Measurements from ENCODE around the gene AGAP3.

Gene AGAP3

GRCh38 chr7:151091003-151091402, 4.7 kb downstream of the AGAP3 start:
- Mint-ChIP-seq H3K27me3 (no peaks in the 10 kb centered on the region), H3K36me3 (ENCODE audit: insufficient read depth) (peaks cover 8% of the 10 kb centered on the region), H3K27ac (no peak overlapping the region), H3K4me1 (ENCODE audit: low read depth in 2 of 2) (peaks cover 6 to 16% of the 10 kb centered on the region in 2 donors), H3K9me3 (no peaks in the 10 kb centered on the region), H3K4me3 (no peak overlapping the region)
- ATAC-seq (replicated peaks) (no peak), DNase-seq (no peak)

DNA sequence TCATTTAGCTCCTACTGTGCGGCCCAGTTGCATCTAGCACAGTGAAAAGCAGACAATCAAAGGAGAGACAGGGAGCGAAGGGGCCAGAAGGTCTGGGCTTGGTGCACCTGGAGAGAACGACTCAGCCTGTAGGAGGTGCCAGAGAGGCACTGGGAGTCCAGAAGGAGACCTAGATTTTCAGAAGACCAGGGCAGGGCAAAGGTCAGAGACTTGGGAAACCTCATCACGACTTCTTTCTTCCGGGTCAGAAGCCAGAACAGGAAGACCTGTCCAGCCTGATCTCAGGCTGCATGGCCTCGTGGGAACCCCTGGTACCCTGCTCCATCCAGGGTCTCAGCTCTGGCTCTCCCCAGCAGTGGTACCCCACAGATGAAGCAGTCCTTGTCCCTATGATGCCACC, 5.2 kb downstream of the AGAP3 start:
- Mint-ChIP-seq H3K4me3 (no peak overlapping the region), H3K27me3 (no peaks in the 10 kb centered on the region), H3K27ac (no peak overlapping the region), H3K36me3 (ENCODE audit: insufficient read depth) (peaks cover 8% of the 10 kb centered on the region), H3K9me3 (no peaks in the 10 kb centered on the region), H3K4me1 (ENCODE audit: low read depth in 2 of 2) (peaks cover 6 to 16% of the 10 kb centered on the region in 2 donors)
- DNase-seq: no peak
- ATAC-seq (replicated peaks): no peak

- Mint-ChIP-seq H3K27ac (no peak overlapping the region), H3K4me3 (no peak overlapping the region), H3K9me3 (no peaks in the 10 kb centered on the region), H3K27me3 (no peaks in the 10 kb centered on the region), H3K4me1 (ENCODE audit: low read depth in 2 of 2) (peaks cover 6 to 16% of the 10 kb centered on the region in 2 donors), H3K36me3 (ENCODE audit: insufficient read depth) (peaks cover 7% of the 10 kb centered on the region)
- ATAC-seq (replicated peaks): no peak
- DNase-seq: no peak
Observed at GRCh38 chr7:151091988-151092387, 5.7 kb downstream of the AGAP3 start.

GRCh38 chr7:151093748-151094147, 7.5 kb downstream of the AGAP3 start:
- H3K4me1 Mint-ChIP-seq (ENCODE audit: low read depth in 2 of 2): peaks cover 6 to 10% of the 10 kb centered on the region in 2 donors
- no peak for ATAC-seq (replicated peaks)
- no peaks in the 10 kb centered on the region for H3K9me3 Mint-ChIP-seq
- H3K36me3 Mint-ChIP-seq (ENCODE audit: insufficient read depth): peaks cover 3% of the 10 kb centered on the region
- no peak overlapping the region for H3K4me3 Mint-ChIP-seq
- H3K27ac Mint-ChIP-seq: no peak overlapping the region
- H3K27me3 Mint-ChIP-seq: no peaks in the 10 kb centered on the region
- no peak for DNase-seq

DNA sequence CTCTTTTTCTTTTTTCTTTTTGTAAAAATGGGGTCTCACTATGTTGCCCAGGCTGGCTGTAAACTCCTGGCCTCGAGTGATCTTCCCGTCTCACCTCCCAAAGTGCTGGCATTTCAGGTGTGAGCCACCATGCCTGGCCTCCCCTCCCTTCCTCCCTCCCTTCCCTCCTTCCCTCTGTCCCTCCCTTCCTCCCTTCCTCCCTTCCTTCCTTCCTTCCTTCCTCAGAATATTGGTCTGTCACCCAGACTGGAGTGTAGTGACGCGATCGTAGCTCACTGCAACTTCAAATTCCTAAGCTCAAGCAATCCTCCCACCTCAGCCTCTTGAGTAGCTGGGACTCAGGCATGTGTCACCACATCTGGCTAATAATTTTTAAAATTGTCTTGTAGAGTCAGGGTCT, 8.4 kb downstream of the AGAP3 start:
- no peak overlapping the region for H3K27ac Mint-ChIP-seq
- ATAC-seq (replicated peaks): no peak
- peaks cover 3% of the 10 kb centered on the region for H3K36me3 Mint-ChIP-seq (ENCODE audit: insufficient read depth)
- DNase-seq: no peak
- no peak overlapping the region for H3K4me3 Mint-ChIP-seq
- H3K27me3 Mint-ChIP-seq: no peaks in the 10 kb centered on the region
- H3K4me1 Mint-ChIP-seq (ENCODE audit: low read depth in 2 of 2): peaks cover 4 to 5% of the 10 kb centered on the region in 2 donors
- no peaks in the 10 kb centered on the region for H3K9me3 Mint-ChIP-seq

- Mint-ChIP-seq H3K27me3 (no peaks in the 10 kb centered on the region), H3K27ac (no peak overlapping the region), H3K4me3 (no peak overlapping the region), H3K4me1 (ENCODE audit: low read depth in 2 of 2) (peaks cover 0 to 2% of the 10 kb centered on the region in 2 donors), H3K9me3 (no peaks in the 10 kb centered on the region), H3K36me3 (ENCODE audit: insufficient read depth) (peaks cover 3% of the 10 kb centered on the region)
- no peak for ATAC-seq (replicated peaks)
- DNase-seq: no peak
Observed at GRCh38 chr7:151095123-151095797, 9.0 kb downstream of the AGAP3 start.

GRCh38 chr7:151095828-151096475, 9.7 kb downstream of the AGAP3 start:
- Mint-ChIP-seq H3K4me1 (ENCODE audit: low read depth in 2 of 2) (peaks cover 0 to 3% of the 10 kb centered on the region in 2 donors), H3K27me3 (no peaks in the 10 kb centered on the region), H3K4me3 (no peak overlapping the region), H3K9me3 (no peaks in the 10 kb centered on the region), H3K27ac (peak overlapping the region in 1 of 2 donors; percentile 10), H3K36me3 (ENCODE audit: insufficient read depth) (peaks cover 4% of the 10 kb centered on the region)
- ATAC-seq (replicated peaks) (no peak), DNase-seq (no peak)

DNA sequence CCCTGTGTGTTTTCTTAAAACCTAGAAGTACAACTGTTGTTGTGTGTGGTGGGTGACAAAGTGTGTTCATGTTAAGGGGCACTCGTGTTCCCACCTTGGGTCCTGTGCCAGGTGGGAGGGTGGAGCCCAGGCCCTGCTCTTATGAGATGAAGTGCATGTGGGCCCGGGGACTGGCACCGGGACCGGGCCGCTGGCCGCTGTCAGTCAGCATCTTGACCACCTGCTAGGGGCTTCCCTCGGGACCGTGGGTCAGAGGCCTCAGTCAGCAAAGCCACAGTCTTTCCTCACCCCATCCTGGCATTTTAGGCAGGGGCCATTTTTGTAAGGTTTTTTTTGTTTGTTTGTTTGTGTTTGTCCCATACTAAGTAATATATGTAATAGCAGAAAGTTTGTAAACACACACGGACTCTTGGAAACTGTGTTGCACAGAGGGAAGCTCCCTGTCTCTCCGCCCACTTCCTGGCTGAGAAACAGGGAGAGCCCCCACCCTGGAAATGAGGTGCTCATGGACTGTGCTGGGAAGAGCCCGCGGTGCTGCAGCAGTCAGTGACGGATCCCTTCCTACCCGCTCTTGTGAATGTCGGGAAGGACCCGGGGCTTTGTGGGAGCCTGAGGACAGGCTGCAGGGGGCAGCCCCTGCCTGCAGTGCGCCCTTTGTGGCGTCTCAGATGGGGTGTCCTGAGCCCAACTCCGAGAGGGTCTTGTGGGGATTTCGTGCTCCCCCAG, 13.4 kb downstream of the AGAP3 start:
- Mint-ChIP-seq H3K4me1 (ENCODE audit: low read depth in 2 of 2) (peaks cover 0 to 3% of the 10 kb centered on the region in 2 donors), H3K27ac (no peak overlapping the region), H3K9me3 (no peaks in the 10 kb centered on the region), H3K4me3 (no peak overlapping the region), H3K27me3 (no peaks in the 10 kb centered on the region), H3K36me3 (ENCODE audit: insufficient read depth) (peaks cover 6% of the 10 kb centered on the region)
- DNase-seq (no peak), ATAC-seq (replicated peaks) (no peak)

- Mint-ChIP-seq H3K27ac (peak overlapping the region in 1 of 2 donors; percentile 65), H3K36me3 (ENCODE audit: insufficient read depth) (peaks cover 7% of the 10 kb centered on the region), H3K4me1 (ENCODE audit: low read depth in 2 of 2) (peaks cover 0 to 3% of the 10 kb centered on the region in 2 donors), H3K27me3 (no peaks in the 10 kb centered on the region), H3K9me3 (no peaks in the 10 kb centered on the region), H3K4me3 (no peak overlapping the region)
- DNase-seq (no peak), ATAC-seq (replicated peaks) (no peak)
Observed at GRCh38 chr7:151100921-151101320, 14.6 kb downstream of the AGAP3 start.

DNA sequence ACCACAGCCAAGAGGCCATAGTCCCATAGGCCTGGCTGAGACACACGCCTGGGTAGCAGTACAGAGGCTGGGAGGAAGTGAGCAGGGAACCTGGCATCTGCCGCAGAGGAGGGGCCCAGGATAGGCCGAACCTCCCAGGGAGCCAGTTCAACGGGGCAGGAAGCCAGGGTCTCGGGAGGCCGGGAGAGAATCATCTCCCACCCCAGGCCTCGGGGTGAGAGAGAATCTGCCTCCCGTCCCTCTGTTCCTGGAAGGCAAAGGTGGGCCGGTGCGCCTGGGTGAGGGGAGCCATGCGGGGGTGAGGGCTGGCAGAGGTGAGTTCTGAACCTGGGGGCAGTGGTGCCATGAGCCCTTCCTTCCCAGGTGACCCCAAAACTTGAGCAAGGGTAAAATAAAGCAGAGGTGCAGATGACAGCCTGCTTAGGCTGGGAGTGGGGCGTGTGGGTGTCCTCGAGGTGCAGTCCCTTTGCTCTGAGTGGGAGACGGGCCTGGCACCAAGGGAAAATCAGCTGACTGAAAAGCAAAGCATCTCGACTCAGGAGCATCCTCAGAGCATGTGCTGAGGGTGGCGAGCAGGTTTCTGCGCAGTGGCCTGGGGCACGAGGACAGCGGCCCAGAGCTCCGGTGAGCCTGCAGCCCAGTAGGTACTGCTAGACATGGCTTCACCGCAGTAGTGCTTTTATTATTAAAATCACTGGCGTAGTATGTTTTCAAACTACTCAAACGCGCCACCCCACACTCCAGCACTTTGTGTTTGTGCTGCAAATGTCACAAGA, 15.5 kb downstream of the AGAP3 start:
- H3K27ac Mint-ChIP-seq: peak overlapping the region in 1 of 2 donors; percentile 65
- ATAC-seq (replicated peaks): no peak
- no peak overlapping the region for H3K4me3 Mint-ChIP-seq
- H3K36me3 Mint-ChIP-seq (ENCODE audit: insufficient read depth): peaks cover 12% of the 10 kb centered on the region
- no peak for DNase-seq
- no peaks in the 10 kb centered on the region for H3K9me3 Mint-ChIP-seq
- peaks cover 0 to 3% of the 10 kb centered on the region in 2 donors for H3K4me1 Mint-ChIP-seq (ENCODE audit: low read depth in 2 of 2)
- no peaks in the 10 kb centered on the region for H3K27me3 Mint-ChIP-seq

GRCh38 chr7:151102991-151103390, 16.7 kb downstream of the AGAP3 start:
- Mint-ChIP-seq H3K4me3 (no peak overlapping the region), H3K36me3 (ENCODE audit: insufficient read depth) (peaks cover 13% of the 10 kb centered on the region), H3K4me1 (ENCODE audit: low read depth in 2 of 2) (peaks cover 0 to 3% of the 10 kb centered on the region in 2 donors), H3K27ac (no peak overlapping the region), H3K9me3 (no peaks in the 10 kb centered on the region), H3K27me3 (no peaks in the 10 kb centered on the region)
- ATAC-seq (replicated peaks): no peak
- no peak for DNase-seq

- H3K4me1 Mint-ChIP-seq (ENCODE audit: low read depth in 2 of 2): peaks cover 0 to 3% of the 10 kb centered on the region in 2 donors
- peaks cover 13% of the 10 kb centered on the region for H3K36me3 Mint-ChIP-seq (ENCODE audit: insufficient read depth)
- no peaks in the 10 kb centered on the region for H3K27me3 Mint-ChIP-seq
- H3K4me3 Mint-ChIP-seq: no peak overlapping the region
- ATAC-seq (replicated peaks) (no peak), DNase-seq (no peak)
- H3K27ac Mint-ChIP-seq: no peak overlapping the region
- H3K9me3 Mint-ChIP-seq: no peaks in the 10 kb centered on the region
Observed at GRCh38 chr7:151103973-151104372, 17.7 kb downstream of the AGAP3 start.

All from effector memory CD8-positive, alpha-beta T cell (primary cell).